Activated CD8-positive, alpha-beta T cell treated with anti-CD3 and anti-CD28 coated beads for 36 hours (primary cell): ENCODE measurements around the gene GLCCI1. TPM values are rescaled to one million over a fixed set of nuclear protein-coding genes. Genes with fewer than 3 reads are reported as not detected.
"Not testable (repeated sequence)": the region's sequence is repeated elsewhere in the genome, so short reads cannot be mapped to it uniquely, and the experiment has no call there.

Experiments
- ATAC-seq: fragments of 200-7000 bp; cut with Tn5 transposase; one replicate; pipeline ENCODE4 v1.10.0; 2021; ENCODE audit warnings: mild to moderate bottlenecking, moderate library complexity
- CTCF ChIA-PET: fragments of 350-600 bp; sonication (Branson Sonifier 250); formaldehyde crosslinking; loops from one replicate; lab custom pipeline; 2021; ENCODE audit warnings: antibody characterized with exemption; lab: Charles Lee
- POLR2A ChIA-PET: fragments of 350-600 bp; sonication (Branson Sonifier 250); formaldehyde crosslinking; loops from one replicate; lab custom pipeline; 2021; ENCODE audit warnings: antibody characterized with exemption; lab: Charles Lee
- DNase-seq: peaks from one replicate; pipeline ENCODE4 v3.0.0-alpha.2; 2020
- H3K27ac Mint-ChIP-seq: one replicate; pipeline ENCODE4 v1.8.0; 2021; ENCODE audit warnings: mild to moderate bottlenecking, mixed read lengths
- H3K27me3 Mint-ChIP-seq: one replicate; pipeline ENCODE4 v1.8.0; 2021; ENCODE audit warnings: mixed read lengths
- H3K36me3 Mint-ChIP-seq: one replicate; pipeline ENCODE4 v1.8.0; 2021; ENCODE audit warnings: low read depth, mixed read lengths
- H3K4me1 Mint-ChIP-seq: one replicate; pipeline ENCODE4 v1.8.0; 2021; ENCODE audit warnings: low read depth, mixed read lengths
- H3K4me3 Mint-ChIP-seq: one replicate; pipeline ENCODE4 v1.8.0; 2021; ENCODE audit warnings: mild to moderate bottlenecking, moderate library complexity, mixed read lengths
- H3K9me3 Mint-ChIP-seq: one replicate; pipeline ENCODE4 v1.8.0; 2021; ENCODE audit warnings: mixed read lengths
- intact Hi-C: fragments of 100-400 bp; cut with micrococcal nuclease; formaldehyde crosslinking; loops from one replicate; pipeline ENCODE4 v1.10.0; 2022
- total RNA-seq, 2 experiments: library from RNA; stranded (reverse); gene quantifications; one replicate each; pipeline ENCODE4 v1.2.3, GENCODE V29; 2021
- TF ChIP-seq, protein P1 (sequence below): fragments of 200-600 bp; IDR thresholded peaks from one replicate; pipeline ENCODE4 v1.8.0; 2022; ENCODE audit warnings: antibody characterized with exemption, mild to moderate bottlenecking

Gene GLCCI1
- total RNA-seq, 2 experiments from 2014 or later = 11.3 to 13.0 TPM

DNA sequence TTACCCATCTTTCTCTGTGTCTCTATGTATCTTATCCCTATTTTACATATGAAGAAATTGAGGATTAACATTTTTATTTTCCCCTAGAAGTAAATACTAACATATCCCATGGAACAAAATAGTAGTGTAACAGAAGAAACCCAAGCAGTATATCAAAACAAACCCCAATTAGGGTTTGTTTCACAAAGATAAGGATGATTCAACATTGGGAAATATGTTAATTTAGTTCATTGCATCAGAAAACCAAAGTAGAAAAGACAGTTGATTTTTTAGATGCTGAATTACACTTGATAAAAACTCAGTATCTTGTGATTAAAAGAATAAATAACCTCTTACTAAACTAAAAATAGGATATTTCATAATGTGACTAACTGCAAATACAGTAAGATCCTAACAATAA, 87.8 kb downstream of the GLCCI1 start:
- CTCF ChIA-PET = no interaction called here
- Mint-ChIP-seq H3K9me3 (no peaks in the 10 kb centered on the region), H3K36me3 (peaks cover 24% of the 10 kb centered on the region), H3K4me1 (peaks cover 28% of the 10 kb centered on the region), H3K27ac (peak overlapping the region; percentile 80), H3K27me3 (no peaks in the 10 kb centered on the region), H3K4me3 (no peak overlapping the region)
- ATAC-seq (no peak), DNase-seq (no peak)
- intact Hi-C loops = no loop called here
- POLR2A ChIA-PET = interaction anchor here (0.9 kb wide), 1 partner anchor 19 kb away, joined by 3 read pairs; no protein-coding TSS in a partner anchor
- TF ChIP-seq, protein P1, sequence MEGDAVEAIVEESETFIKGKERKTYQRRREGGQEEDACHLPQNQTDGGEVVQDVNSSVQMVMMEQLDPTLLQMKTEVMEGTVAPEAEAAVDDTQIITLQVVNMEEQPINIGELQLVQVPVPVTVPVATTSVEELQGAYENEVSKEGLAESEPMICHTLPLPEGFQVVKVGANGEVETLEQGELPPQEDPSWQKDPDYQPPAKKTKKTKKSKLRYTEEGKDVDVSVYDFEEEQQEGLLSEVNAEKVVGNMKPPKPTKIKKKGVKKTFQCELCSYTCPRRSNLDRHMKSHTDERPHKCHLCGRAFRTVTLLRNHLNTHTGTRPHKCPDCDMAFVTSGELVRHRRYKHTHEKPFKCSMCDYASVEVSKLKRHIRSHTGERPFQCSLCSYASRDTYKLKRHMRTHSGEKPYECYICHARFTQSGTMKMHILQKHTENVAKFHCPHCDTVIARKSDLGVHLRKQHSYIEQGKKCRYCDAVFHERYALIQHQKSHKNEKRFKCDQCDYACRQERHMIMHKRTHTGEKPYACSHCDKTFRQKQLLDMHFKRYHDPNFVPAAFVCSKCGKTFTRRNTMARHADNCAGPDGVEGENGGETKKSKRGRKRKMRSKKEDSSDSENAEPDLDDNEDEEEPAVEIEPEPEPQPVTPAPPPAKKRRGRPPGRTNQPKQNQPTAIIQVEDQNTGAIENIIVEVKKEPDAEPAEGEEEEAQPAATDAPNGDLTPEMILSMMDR = no peak

DNA sequence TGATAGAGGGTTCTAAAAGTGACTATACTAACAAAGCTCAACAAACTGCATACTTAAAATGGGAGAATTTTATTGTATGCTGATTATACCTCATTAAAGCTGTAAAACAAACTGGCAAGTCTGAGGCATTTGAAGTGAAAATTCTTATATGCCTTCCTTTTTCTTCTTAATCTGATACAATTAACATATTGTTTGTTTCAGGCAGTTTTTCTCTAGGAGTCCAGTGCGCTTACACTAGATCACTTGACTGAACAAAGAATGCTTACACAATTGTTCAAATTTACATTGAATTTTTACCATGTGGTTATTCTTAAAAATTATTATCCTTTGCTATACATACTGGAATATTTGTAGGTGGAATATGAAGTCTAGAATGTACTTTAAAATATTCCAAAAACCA, 89.0 kb downstream of the GLCCI1 start:
- POLR2A ChIA-PET = interaction anchor here (0.6 kb wide), 1 partner anchor 52 kb away, joined by 3 read pairs; no protein-coding TSS in a partner anchor
- DNase-seq = no peak
- peaks cover 21% of the 10 kb centered on the region for H3K4me1 Mint-ChIP-seq
- ATAC-seq = no peak
- no peak overlapping the region for H3K4me3 Mint-ChIP-seq
- peak overlapping the region; percentile 30 for H3K27ac Mint-ChIP-seq
- TF ChIP-seq, protein P1 = no peak
- H3K36me3 Mint-ChIP-seq = peaks cover 30% of the 10 kb centered on the region
- H3K9me3 Mint-ChIP-seq = peaks cover 3% of the 10 kb centered on the region
- no peaks in the 10 kb centered on the region for H3K27me3 Mint-ChIP-seq
- intact Hi-C loops = no loop called here
- CTCF ChIA-PET = no interaction called here

DNA sequence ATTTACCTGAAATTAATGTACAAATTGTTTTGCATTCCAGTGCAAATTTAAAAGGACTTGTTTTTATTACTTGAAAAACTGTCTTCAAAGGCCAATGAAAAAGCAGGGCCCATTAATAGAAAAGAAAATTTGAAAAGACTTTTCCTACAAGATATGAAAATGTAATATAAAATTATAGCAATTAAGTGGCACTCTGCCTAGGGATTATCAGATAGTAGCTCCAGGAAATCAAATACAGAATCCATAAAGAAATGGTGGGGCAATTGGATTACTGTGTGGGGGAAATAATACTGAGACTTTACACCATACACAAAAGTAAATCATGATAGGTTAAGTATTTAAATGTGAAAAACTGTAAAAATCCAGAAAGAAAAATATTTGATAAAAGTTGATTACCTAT, 89.7 kb downstream of the GLCCI1 start:
- POLR2A ChIA-PET = interaction anchor here (0.6 kb wide), 1 partner anchor 53 kb away, joined by 3 read pairs; no protein-coding TSS in a partner anchor
- Mint-ChIP-seq H3K27ac (no peak overlapping the region), H3K36me3 (peaks cover 35% of the 10 kb centered on the region), H3K4me3 (no peak overlapping the region), H3K27me3 (no peaks in the 10 kb centered on the region), H3K9me3 (peaks cover 4% of the 10 kb centered on the region), H3K4me1 (peaks cover 21% of the 10 kb centered on the region)
- ATAC-seq (no peak), DNase-seq (no peak)
- TF ChIP-seq, protein P1 = no peak
- CTCF ChIA-PET = no interaction called here
- intact Hi-C loops = no loop called here

DNA sequence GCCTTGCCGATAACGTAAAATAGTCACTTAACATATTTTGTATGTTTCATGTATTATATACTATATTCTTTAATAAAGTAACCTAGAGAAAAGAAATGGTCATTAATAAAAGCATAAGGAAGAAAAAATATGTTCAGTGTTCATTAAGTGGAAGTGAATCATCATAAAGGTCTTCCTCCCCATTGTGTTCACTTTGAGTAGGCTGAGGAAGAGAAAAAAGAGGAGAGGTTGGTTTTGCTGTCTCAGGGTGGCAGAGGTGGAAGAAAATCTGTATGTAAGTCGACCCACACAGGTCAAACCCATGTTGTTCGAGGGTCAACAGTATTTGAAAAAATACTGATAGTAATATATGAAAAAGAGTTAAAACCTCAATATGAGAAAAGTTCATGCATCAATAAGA, 90.3 kb downstream of the GLCCI1 start:
- TF ChIP-seq, protein P1 = no peak
- H3K9me3 Mint-ChIP-seq = peaks cover 4% of the 10 kb centered on the region
- peaks cover 21% of the 10 kb centered on the region for H3K4me1 Mint-ChIP-seq
- POLR2A ChIA-PET = no interaction called here
- H3K27ac Mint-ChIP-seq = no peak overlapping the region
- H3K27me3 Mint-ChIP-seq = no peaks in the 10 kb centered on the region
- intact Hi-C loops = no loop called here
- H3K36me3 Mint-ChIP-seq = peaks cover 40% of the 10 kb centered on the region
- no peak overlapping the region for H3K4me3 Mint-ChIP-seq
- DNase-seq (no peak), ATAC-seq (no peak)
- CTCF ChIA-PET = no interaction called here

DNA sequence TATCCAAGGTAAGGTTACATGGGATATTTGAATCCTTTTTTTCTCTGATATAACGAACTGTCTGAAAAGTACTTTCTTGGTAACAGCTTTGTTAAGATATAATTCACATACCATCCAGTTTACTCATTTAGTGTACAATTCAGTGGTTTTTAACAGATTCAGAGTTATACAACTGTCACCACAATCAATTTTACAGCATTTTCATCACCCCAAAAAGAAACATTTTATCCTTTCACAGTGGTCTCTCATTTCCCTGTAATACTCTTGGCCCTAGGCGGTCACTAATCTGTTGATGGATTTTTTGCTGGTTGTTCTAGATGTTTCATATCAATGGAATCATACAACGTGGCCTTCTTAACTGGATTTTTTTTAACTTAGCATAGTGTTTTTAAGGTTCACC, 91.6 kb downstream of the GLCCI1 start:
- ChIA-PET POLR2A (no interaction called here), CTCF (no interaction called here)
- Mint-ChIP-seq H3K27ac (no peak overlapping the region), H3K4me1 (peaks cover 30% of the 10 kb centered on the region), H3K4me3 (no peak overlapping the region), H3K36me3 (peaks cover 49% of the 10 kb centered on the region), H3K27me3 (no peaks in the 10 kb centered on the region), H3K9me3 (peaks cover 7% of the 10 kb centered on the region)
- ATAC-seq (no peak), DNase-seq (no peak)
- intact Hi-C loops = no loop called here
- TF ChIP-seq, protein P1 = no peak

DNA sequence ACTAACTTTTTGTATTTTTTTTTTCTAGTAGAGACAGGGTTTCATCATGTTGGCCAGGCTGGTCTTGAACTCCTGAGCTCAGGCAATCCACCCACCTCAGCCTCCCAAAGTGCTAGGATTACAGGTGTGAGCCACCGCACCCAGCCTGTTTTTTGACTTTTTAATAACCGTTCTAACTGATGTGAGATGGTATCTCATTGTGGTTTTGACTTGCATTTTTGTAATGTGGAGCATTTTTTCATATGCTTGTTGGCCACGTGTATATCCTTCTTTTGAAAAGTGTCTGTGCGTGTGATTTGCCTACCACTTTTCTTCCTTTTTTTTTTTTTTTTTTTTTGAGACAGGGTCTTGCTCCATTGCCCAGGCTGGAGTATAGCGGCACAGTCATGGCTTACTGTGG, 94.7 kb downstream of the GLCCI1 start:
- CTCF ChIA-PET = interaction anchor here (0.7 kb wide), 1 partner anchor 1911 kb away, joined by 3 read pairs; no protein-coding TSS in a partner anchor

More for the DNA sequence above, 94.7 kb downstream of the GLCCI1 start:
- intact Hi-C loops, DNase-seq, H3K27ac Mint-ChIP-seq, POLR2A ChIA-PET, H3K4me3 Mint-ChIP-seq, H3K27me3 Mint-ChIP-seq, H3K9me3 Mint-ChIP-seq, ATAC-seq: not testable (repeated sequence)
- Mint-ChIP-seq H3K4me1 (peaks cover 28% of the 10 kb centered on the region), H3K36me3 (peaks cover 41% of the 10 kb centered on the region)
